Testis (tissue), 2 donors: ENCODE results near the gene TP73.

Experiments
- CTCF ChIP-seq, 3 experiments: fragments of 450-650 bp in 2 of 3; fragments of 200-600 bp in 1 of 3; sonication (generic) in 1 of 3; IDR thresholded peaks; one replicate each; pipeline ENCODE4 v1.5.1; 2016 to 2019; ENCODE audit warnings: antibody characterized with exemption in 3 of 3, mild to moderate bottlenecking in 2 of 3, moderate library complexity in 1 of 3
- POLR2A ChIP-seq: fragments of 450-650 bp; IDR thresholded peaks from one replicate; pipeline ENCODE4 v1.6.1; 2017; ENCODE audit warnings: antibody characterized with exemption, mild to moderate bottlenecking, moderate library complexity

- TF ChIP-seq CTCF (IDR thresholded peaks at IDR 0.05), result no peak
- no peak for TF ChIP-seq POLR2A
Measured at GRCh38 chr1:3620708-3621107, 31.6 kb upstream of the TP73 start.
